ENCODE measurements around the gene LSAMP.

GRCh38 chr3:115851571-115851970 is 593.7 kb downstream of the LSAMP start:
- TF ChIP-seq BHLHE40 (IDR thresholded peaks at IDR 0.05; ENCODE audit: low read length): no peak
- TF ChIP-seq E2F1 (CRISPR knock-in tag; IDR thresholded peaks at IDR 0.05): no peak
- TF ChIP-seq SMYD3 (CRISPR knock-in tag; IDR thresholded peaks at IDR 0.05): no peak
- no peak for TF ChIP-seq SRSF9 (IDR thresholded peaks at IDR 0.05; ENCODE audit: borderline replicate concordance, insufficient read depth, low read depth, low read length, poor library complexity, severe bottlenecking)
- TF ChIP-seq ZKSCAN1 (IDR thresholded peaks at IDR 0.05; ENCODE audit: low read length): no peak
- no peak for TF ChIP-seq RFX5 (IDR thresholded peaks at IDR 0.05; ENCODE audit: low read depth, low read length)
- TF ChIP-seq KLF11 (CRISPR knock-in tag; IDR thresholded peaks at IDR 0.05): no peak
- no peak for TF ChIP-seq YY1 (IDR thresholded peaks at IDR 0.05; ENCODE audit: insufficient read depth, insufficient replicate concordance, low read depth, low read length)

All from HepG2 (cell line).